Parathyroid adenoma (tissue), 2 donors: ENCODE data around the gene TST.
A peak's percentile ranks its signal among the peaks of the same experiment; 100 is the strongest.

Experiments used
- H2AFZ ChIP-seq: fragments of 300-600 bp; sonication (generic); one replicate; pipeline ENCODE4 v1.7.0; 2017; ENCODE audit warnings: antibody characterized with exemption, mild to moderate bottlenecking
- H3K27ac ChIP-seq: fragments of 300-600 bp; sonication (generic); one replicate; pipeline ENCODE4 v1.7.0; 2017
- H3K27me3 ChIP-seq: fragments of 300-600 bp; sonication (generic); one replicate; pipeline ENCODE4 v1.7.0; 2017; ENCODE audit warnings: low read length; ENCODE audit not compliant: control insufficient read depth, insufficient read depth
- H3K36me3 ChIP-seq: fragments of 300-600 bp; sonication (generic); one replicate; pipeline ENCODE4 v1.7.0; 2017; ENCODE audit warnings: low read length; ENCODE audit not compliant: control insufficient read depth, insufficient read depth
- H3K4me1 ChIP-seq: fragments of 300-600 bp; sonication (generic); one replicate; pipeline ENCODE4 v1.7.0; 2017; ENCODE audit warnings: control low read depth
- H3K4me2 ChIP-seq: fragments of 300-600 bp; sonication (generic); one replicate; pipeline ENCODE4 v1.7.0; 2017; ENCODE audit warnings: low read length
- H3K4me3 ChIP-seq: fragments of 300-600 bp; sonication (generic); one replicate; pipeline ENCODE4 v1.7.0; 2017; ENCODE audit warnings: low read depth, low read length
- H3K79me2 ChIP-seq: fragments of 300-600 bp; sonication (generic); one replicate; pipeline ENCODE4 v1.7.0; 2017; ENCODE audit warnings: control low read depth
- H3K9ac ChIP-seq: fragments of 300-600 bp; sonication (generic); one replicate; pipeline ENCODE4 v1.7.0; 2017; ENCODE audit warnings: mild to moderate bottlenecking
- H3K9me3 ChIP-seq: fragments of 300-600 bp; sonication (generic); one replicate; pipeline ENCODE4 v1.7.0; 2017; ENCODE audit warnings: low read length; ENCODE audit not compliant: control insufficient read depth
- CTCF ChIP-seq: fragments of 300-600 bp; sonication (generic); IDR thresholded peaks from one replicate; pipeline ENCODE4 v1.7.0; 2017; ENCODE audit warnings: antibody characterized with exemption, mild to moderate bottlenecking
- donor health status: primary hyperparathyroidism.

The TST gene

GRCh38 chr22:37043828-37044538, 24.7 kb upstream of the TST start:
- Histone ChIP-seq H2AFZ (peak overlapping the region; percentile 17), H3K27ac (no peak overlapping the region), H3K9ac (no peak overlapping the region), H3K27me3 (no peaks in the 10 kb centered on the region), H3K79me2 (no peaks in the 10 kb centered on the region), H3K4me3 (no peak overlapping the region), H3K4me1 (no peaks in the 10 kb centered on the region), H3K9me3 (no peaks in the 10 kb centered on the region), H3K4me2 (no peak overlapping the region), H3K36me3 (no peaks in the 10 kb centered on the region)
- peak; percentile 56 for TF ChIP-seq CTCF

GRCh38 chr22:37043209-37043827, 24.1 kb upstream of the TST start:
- Histone ChIP-seq H3K4me1 (no peaks in the 10 kb centered on the region), H3K4me3 (no peak overlapping the region), H3K4me2 (no peak overlapping the region), H3K9me3 (no peaks in the 10 kb centered on the region), H3K36me3 (no peaks in the 10 kb centered on the region), H3K79me2 (no peaks in the 10 kb centered on the region), H3K27me3 (no peaks in the 10 kb centered on the region), H3K9ac (no peak overlapping the region), H2AFZ (no peak overlapping the region), H3K27ac (no peak overlapping the region)
- TF ChIP-seq CTCF, result no peak

GRCh38 chr22:37039466-37039865, 20.2 kb upstream of the TST start:
- H3K9me3 ChIP-seq, result no peaks in the 10 kb centered on the region
- H3K27ac ChIP-seq, result no peak overlapping the region
- TF ChIP-seq CTCF, result no peak
- no peaks in the 10 kb centered on the region for H3K36me3 ChIP-seq
- H2AFZ ChIP-seq, result no peak overlapping the region
- no peaks in the 10 kb centered on the region for H3K79me2 ChIP-seq
- H3K4me2 ChIP-seq, result no peak overlapping the region
- no peak overlapping the region for H3K9ac ChIP-seq
- no peak overlapping the region for H3K4me3 ChIP-seq
- no peaks in the 10 kb centered on the region for H3K4me1 ChIP-seq
- no peaks in the 10 kb centered on the region for H3K27me3 ChIP-seq

GRCh38 chr22:37037669-37038068, 18.4 kb upstream of the TST start:
- no peaks in the 10 kb centered on the region for H3K4me1 ChIP-seq
- H3K27me3 ChIP-seq, result no peaks in the 10 kb centered on the region
- no peak overlapping the region for H3K4me3 ChIP-seq
- H3K9me3 ChIP-seq, result no peaks in the 10 kb centered on the region
- H3K79me2 ChIP-seq, result no peaks in the 10 kb centered on the region
- TF ChIP-seq CTCF, result no peak
- H2AFZ ChIP-seq, result no peak overlapping the region
- H3K27ac ChIP-seq, result no peak overlapping the region
- no peaks in the 10 kb centered on the region for H3K36me3 ChIP-seq
- no peak overlapping the region for H3K4me2 ChIP-seq
- H3K9ac ChIP-seq, result no peak overlapping the region
